ENCODE measurements around the gene UBE2S.

- peak in 1 of 6 experiments; percentile 17 for TF ChIP-seq CTCF (IDR thresholded peaks at IDR 0.05)
- TF ChIP-seq POLR2A (IDR thresholded peaks at IDR 0.05): no peak
These were observed 45.3 kb upstream of the UBE2S start for GRCh38 chr19:55452749-55453346.
